GM18858 (cell line): ENCODE measurements around the gene BRIP1.

ENCODE experiments used
- ATAC-seq: cut with Tn5 transposase; IDR thresholded peaks from one replicate; pipeline ENCODE4 v1.9.1; 2021; ENCODE audit not compliant: unreplicated experiment

BRIP1 gene

DNA sequence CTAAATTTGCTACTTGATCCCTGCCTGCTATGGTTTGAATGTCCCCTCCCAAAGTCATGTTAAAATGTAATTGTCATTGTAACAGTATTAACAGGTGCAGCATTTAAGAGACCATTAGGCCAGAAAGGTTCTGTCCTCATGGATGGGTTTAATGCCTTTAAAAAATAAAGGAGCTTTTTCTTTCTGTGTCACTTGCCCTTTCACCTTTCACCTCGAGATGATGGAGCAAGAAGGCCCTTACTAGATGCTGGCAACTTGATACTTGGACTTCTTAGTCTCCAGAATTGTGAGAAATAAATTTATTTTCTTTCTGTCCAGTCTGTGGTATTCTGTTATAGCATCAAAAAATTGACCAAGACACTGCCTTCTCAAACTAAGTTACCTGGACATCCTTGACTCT lies 98.5 kb downstream of the BRIP1 start:
- ATAC-seq = no peak

DNA sequence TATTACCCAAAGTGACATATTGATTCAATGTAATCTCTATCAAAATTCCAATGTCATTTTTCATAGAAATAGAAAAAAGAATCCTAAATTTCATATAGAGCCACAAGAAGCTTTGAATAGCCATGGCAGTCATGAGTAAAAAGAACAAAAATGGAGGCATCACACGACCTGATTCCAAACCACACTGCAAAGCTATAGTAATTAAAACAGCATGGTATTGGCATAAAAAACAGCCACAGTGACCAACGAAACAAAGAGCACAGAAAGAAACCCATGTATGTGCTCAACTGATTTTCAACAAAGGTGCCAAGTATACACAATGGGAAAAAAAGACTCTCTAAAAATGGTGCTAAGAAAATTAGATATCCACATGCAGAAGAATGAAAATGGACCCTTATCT lies 101.5 kb downstream of the BRIP1 start:
- ATAC-seq = no peak

- ATAC-seq = no peak
Measured at GRCh38 chr17:61759362-61759761, 104.0 kb downstream of the BRIP1 start.

DNA sequence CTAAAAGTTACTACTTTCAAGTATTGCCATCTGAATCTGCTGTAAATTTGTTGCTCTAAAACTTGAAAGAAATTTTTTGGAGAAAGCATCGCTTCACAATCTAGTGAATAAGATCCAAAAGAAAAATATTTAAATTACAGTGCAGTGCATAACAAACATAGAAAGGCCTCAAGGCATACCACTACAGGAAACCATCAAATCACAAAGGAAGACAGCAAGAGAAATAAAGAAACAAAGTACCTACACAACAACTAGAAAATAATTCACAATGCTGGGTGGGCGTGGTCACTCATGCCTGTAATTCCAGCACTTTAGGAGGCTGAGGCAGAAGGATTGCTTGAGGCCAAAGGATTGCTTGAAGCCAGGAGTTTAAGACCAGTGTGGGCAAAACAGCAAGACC lies 104.9 kb downstream of the BRIP1 start:
- no peak for ATAC-seq

- ATAC-seq = peak; percentile 78
Measured at GRCh38 chr17:61757168-61757567, 106.2 kb downstream of the BRIP1 start.

GRCh38 chr17:61756561-61756960 lies 106.8 kb downstream of the BRIP1 start:
- no peak for ATAC-seq

- ATAC-seq = no peak
Measured at GRCh38 chr17:61755668-61756067, 107.7 kb downstream of the BRIP1 start.

GRCh38 chr17:61755078-61755477 lies 108.2 kb downstream of the BRIP1 start:
- ATAC-seq = no peak

GRCh38 chr17:61754124-61754523 lies 109.2 kb downstream of the BRIP1 start:
- no peak for ATAC-seq

DNA sequence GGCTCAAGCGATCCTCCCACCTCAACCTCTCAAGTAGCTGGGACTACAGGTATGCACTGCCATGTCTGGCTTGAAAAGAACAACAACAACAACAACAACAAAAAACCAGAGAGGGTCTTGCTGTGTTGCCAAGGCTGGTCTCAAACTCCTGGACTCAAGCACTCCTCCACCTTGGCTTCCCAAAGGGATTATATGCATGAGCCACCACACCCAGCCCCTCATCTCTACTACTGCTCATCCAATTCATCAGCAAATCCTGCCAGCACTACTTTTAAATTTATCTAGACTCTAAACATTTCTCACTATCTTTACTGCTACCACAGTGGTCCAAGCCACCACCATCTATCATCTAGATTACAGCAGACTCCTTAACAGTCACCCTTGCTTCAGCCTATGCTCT lies 109.6 kb downstream of the BRIP1 start:
- no peak for ATAC-seq

DNA sequence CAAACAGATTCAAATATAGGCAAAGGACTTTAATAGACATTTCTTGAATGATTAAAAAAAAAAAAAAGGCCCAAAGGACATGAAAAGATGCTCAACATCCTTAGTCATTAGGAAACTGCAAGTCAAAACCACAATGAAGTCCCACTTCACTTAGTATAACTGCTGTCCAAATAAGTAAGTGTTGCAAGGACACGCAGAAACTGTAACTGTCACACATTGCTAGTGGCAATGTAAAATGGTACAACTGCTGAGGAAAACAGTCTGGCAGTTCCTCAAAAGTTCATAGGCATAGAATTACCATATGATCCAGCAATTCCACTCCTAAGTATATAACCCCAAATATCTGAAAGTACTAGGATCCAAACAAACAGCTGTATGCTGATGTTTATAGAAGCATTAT lies 112.7 kb downstream of the BRIP1 start:
- peak; percentile 89 for ATAC-seq

- ATAC-seq = no peak
Measured at GRCh38 chr17:61749823-61750404, 113.4 kb downstream of the BRIP1 start.

GRCh38 chr17:61746248-61746985 lies 116.9 kb downstream of the BRIP1 start:
- ATAC-seq = no peak

- no peak for ATAC-seq
Measured at GRCh38 chr17:61744804-61745203, 118.5 kb downstream of the BRIP1 start.

DNA sequence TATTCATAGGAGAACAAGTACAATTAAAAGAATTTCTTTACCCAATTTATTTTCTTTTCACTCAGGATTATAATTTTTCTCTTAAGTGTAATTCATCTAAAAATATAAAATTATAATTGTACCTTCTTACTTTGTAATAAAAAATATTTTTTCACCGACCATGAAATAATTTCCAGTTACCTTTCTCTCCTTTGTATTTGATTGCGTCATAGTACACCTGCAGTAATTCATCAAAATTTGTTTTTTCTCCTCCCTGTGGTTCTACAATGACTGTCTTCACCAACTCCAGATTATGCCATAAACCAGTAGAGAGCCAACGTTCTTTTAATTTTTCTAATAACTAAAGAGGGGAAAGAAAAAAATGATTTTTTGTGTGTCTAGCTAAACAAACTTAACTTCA lies 119.1 kb downstream of the BRIP1 start:
- no peak for ATAC-seq

GRCh38 chr17:61743766-61744165 lies 119.6 kb downstream of the BRIP1 start:
- ATAC-seq = no peak

GRCh38 chr17:61739002-61739401 lies 124.3 kb downstream of the BRIP1 start:
- ATAC-seq = no peak

GRCh38 chr17:61738249-61738648 lies 125.1 kb downstream of the BRIP1 start:
- no peak for ATAC-seq

GRCh38 chr17:61737820-61738219 lies 125.5 kb downstream of the BRIP1 start:
- ATAC-seq = no peak

DNA sequence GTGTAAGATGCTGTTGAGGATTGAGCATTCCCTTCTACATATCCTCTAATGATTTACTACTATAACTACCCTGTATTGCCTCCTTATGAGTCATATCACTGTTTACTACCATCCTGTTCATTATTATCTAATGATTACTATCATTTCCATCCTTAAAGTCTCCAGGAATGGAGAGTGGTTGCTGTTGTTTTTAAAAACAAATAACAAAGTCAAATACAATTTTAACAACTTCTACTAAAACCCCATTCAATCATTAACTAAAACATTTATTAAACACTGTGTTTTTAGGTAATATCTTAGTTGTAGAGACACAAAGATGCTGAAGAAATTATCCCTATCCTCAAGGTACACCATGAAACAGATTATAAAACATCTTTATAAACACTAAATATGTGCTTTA lies 126.9 kb downstream of the BRIP1 start:
- ATAC-seq = no peak

DNA sequence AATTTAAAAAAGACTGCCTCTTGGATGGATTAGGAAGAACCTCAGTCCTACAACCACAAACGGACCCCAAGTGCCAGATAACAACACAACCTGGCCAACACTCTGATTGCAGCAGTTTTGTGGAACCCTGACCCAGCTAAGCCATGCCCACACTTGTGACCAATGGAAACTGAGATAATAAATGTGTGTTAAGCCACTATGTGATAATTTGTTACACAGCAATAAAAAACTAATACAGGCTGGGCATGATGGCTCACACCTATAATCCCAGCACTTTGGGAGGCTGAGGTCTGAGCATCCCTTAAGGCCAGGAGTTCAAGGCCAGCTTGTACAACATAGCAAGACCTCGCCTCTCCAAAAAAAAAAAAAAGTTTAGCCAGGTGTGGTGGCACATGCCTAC lies 127.5 kb downstream of the BRIP1 start:
- ATAC-seq = no peak

- ATAC-seq = no peak
Measured at GRCh38 chr17:61734466-61734865, 128.9 kb downstream of the BRIP1 start.

GRCh38 chr17:61734012-61734411 lies 129.3 kb downstream of the BRIP1 start:
- ATAC-seq = no peak
